ENCODE data around the gene ACTL6B.
"Not testable (repeated sequence)": the region's sequence is repeated elsewhere in the genome, so short reads cannot be mapped to it uniquely, and the experiment has no call there.

Gene ACTL6B

DNA sequence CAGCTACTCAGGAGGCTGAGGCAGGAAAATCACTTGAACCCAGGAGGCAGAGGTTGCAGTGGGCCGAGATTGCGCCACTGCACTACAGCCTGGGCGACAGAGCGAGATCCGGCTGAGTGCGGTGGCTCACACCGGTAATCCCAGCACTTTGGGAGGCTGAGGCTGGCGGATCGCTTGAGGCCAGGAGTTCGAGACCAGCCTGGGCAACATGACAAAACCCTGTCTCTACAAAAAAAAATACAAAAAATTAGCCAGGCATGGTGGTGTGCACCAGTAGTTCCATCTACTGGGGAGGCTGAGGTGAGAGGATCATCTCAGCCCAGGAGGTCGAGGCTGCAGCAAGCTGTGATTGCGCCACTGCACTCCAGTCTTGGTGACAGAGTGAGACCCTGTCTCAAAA lies 12.9 kb upstream of the ACTL6B start:
- H3K27ac Mint-ChIP-seq, result not testable (repeated sequence)
- H3K27me3 Mint-ChIP-seq (ENCODE audit: low read depth), result peaks cover 20% of the 10 kb centered on the region

DNA sequence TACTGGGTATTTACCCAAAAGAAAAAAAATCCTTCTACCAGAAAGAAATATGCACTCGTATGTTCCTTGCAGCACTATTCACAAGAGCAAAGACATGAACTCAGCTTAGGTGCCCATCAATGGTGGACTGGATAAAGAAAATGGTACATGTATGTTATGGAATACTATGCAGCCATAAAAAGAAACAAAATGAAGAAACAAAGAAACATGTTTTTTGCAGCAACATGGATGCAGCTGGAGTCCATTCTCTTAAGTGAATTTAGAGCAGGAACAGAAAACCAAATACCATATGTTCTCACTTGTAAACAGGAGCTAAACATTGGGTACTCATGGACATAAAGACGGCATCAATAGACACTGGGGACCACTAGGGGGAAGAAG lies 11.8 kb upstream of the ACTL6B start:
- Mint-ChIP-seq H3K36me3 (ENCODE audit: low read depth) (no peaks in the 10 kb centered on the region), H3K27ac (no peak overlapping the region), H3K4me1 (ENCODE audit: low read depth) (no peaks in the 10 kb centered on the region), H3K27me3 (ENCODE audit: low read depth) (peaks cover 20% of the 10 kb centered on the region), H3K4me3 (no peak overlapping the region), H3K9me3 (no peaks in the 10 kb centered on the region)
- DNase-seq (ENCODE audit: low spot score), result no peak

More for the DNA sequence above, 12.9 kb upstream of the ACTL6B start:
- H3K36me3 Mint-ChIP-seq (ENCODE audit: low read depth); H3K9me3 Mint-ChIP-seq; H3K4me3 Mint-ChIP-seq; DNase-seq (ENCODE audit: low spot score); H3K4me1 Mint-ChIP-seq (ENCODE audit: low read depth): not testable (repeated sequence)

GRCh38 chr7:100667331-100668068 lies 11.3 kb upstream of the ACTL6B start:
- DNase-seq (ENCODE audit: low spot score), result no peak
- Mint-ChIP-seq H3K9me3 (no peaks in the 10 kb centered on the region), H3K4me1 (ENCODE audit: low read depth) (no peaks in the 10 kb centered on the region), H3K27ac (no peak overlapping the region), H3K4me3 (no peak overlapping the region), H3K36me3 (ENCODE audit: low read depth) (no peaks in the 10 kb centered on the region), H3K27me3 (ENCODE audit: low read depth) (peaks cover 20% of the 10 kb centered on the region)

- Mint-ChIP-seq H3K4me3 (no peak overlapping the region), H3K27ac (no peak overlapping the region), H3K9me3 (no peaks in the 10 kb centered on the region), H3K4me1 (ENCODE audit: low read depth) (no peaks in the 10 kb centered on the region), H3K27me3 (ENCODE audit: low read depth) (peaks cover 14% of the 10 kb centered on the region), H3K36me3 (ENCODE audit: low read depth) (no peaks in the 10 kb centered on the region)
- DNase-seq (ENCODE audit: low spot score), result no peak
These were observed 9.0 kb upstream of the ACTL6B start for GRCh38 chr7:100665168-100665726.

- H3K4me1 Mint-ChIP-seq (ENCODE audit: low read depth); H3K4me3 Mint-ChIP-seq: not testable (repeated sequence)
These were observed 6.0 kb upstream of the ACTL6B start for GRCh38 chr7:100662194-100662776.

DNA sequence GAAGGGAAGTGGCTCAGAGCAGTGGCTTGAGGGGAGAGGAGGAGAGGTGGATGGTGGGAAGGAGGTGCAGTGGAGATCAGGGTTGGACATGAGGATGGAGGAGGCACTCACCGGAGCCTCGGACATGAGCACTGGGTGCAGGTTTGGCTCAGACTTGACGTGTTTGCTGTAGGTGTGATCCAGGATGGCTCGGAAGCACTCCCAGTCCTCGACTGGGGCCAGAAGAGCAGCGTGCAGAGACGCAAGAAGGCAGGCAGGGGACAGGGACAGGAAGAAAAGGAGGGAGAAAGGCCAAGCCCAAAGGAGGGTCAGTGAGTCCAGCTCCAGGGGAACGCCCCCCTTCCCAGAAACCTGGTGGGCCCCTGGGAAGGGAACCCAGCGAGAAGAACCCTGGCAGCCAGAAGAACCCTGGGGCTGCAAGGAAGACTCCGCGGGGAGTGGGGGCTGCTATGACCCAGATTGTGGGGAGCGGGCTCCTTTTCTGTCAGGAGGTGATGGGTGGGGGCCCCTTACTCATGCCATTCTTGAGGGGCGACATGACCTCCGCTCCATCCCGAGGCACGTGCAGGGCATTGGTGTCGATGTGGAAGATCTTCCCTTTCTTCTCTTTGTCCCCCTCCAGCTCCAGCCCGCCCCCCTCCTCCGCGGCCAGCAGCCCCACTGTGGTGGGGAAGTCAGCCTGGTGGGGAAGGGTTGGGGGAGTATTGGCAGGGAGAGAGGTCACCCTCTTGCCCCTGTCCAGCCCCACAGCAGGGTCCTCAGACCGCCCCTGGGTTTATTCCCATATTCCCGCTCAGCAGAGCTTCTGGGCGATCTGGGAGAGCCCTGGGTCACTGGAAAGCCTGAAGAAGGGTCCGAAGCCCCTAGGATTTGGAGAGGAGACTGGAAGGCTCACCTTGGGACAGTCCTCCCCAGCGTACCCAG lies 1.1 kb downstream of the ACTL6B start:
- no peak overlapping the region for H3K27ac Mint-ChIP-seq
- H3K4me1 Mint-ChIP-seq (ENCODE audit: low read depth), result no peaks in the 10 kb centered on the region
- H3K36me3 Mint-ChIP-seq (ENCODE audit: low read depth), result no peaks in the 10 kb centered on the region
- peaks cover 28% of the 10 kb centered on the region for H3K27me3 Mint-ChIP-seq (ENCODE audit: low read depth)
- DNase-seq (ENCODE audit: low spot score), result no peak
- no peak overlapping the region for H3K4me3 Mint-ChIP-seq
- no peaks in the 10 kb centered on the region for H3K9me3 Mint-ChIP-seq

More at GRCh38 chr7:100662194-100662776, 6.0 kb upstream of the ACTL6B start:
- not testable (repeated sequence) for H3K27ac Mint-ChIP-seq; H3K9me3 Mint-ChIP-seq; H3K36me3 Mint-ChIP-seq (ENCODE audit: low read depth); DNase-seq (ENCODE audit: low spot score)
- peaks cover 18% of the 10 kb centered on the region for H3K27me3 Mint-ChIP-seq (ENCODE audit: low read depth)

- no peaks in the 10 kb centered on the region for H3K9me3 Mint-ChIP-seq
- no peak for DNase-seq (ENCODE audit: low spot score)
These were observed 6.3 kb downstream of the ACTL6B start for GRCh38 chr7:100649826-100650565.

GRCh38 chr7:100642534-100642907 lies 13.7 kb downstream of the ACTL6B start:
- Mint-ChIP-seq H3K4me3 (no peak overlapping the region), H3K27me3 (ENCODE audit: low read depth) (peaks cover 8% of the 10 kb centered on the region), H3K9me3 (no peaks in the 10 kb centered on the region), H3K4me1 (ENCODE audit: low read depth) (no peaks in the 10 kb centered on the region), H3K36me3 (ENCODE audit: low read depth) (no peaks in the 10 kb centered on the region), H3K27ac (no peak overlapping the region)
- no peak for DNase-seq (ENCODE audit: low spot score)

More at GRCh38 chr7:100649826-100650565, 6.3 kb downstream of the ACTL6B start:
- Mint-ChIP-seq H3K27me3 (ENCODE audit: low read depth) (peaks cover 16% of the 10 kb centered on the region), H3K36me3 (ENCODE audit: low read depth) (no peaks in the 10 kb centered on the region), H3K27ac (no peak overlapping the region), H3K4me1 (ENCODE audit: low read depth) (no peaks in the 10 kb centered on the region), H3K4me3 (no peak overlapping the region)

GRCh38 chr7:100641860-100642533 lies 14.3 kb downstream of the ACTL6B start:
- Mint-ChIP-seq H3K27ac (no peak overlapping the region), H3K27me3 (ENCODE audit: low read depth) (peaks cover 8% of the 10 kb centered on the region), H3K4me1 (ENCODE audit: low read depth) (no peaks in the 10 kb centered on the region), H3K9me3 (no peaks in the 10 kb centered on the region), H3K4me3 (no peak overlapping the region), H3K36me3 (ENCODE audit: low read depth) (no peaks in the 10 kb centered on the region)
- no peak for DNase-seq (ENCODE audit: low spot score)

DNA sequence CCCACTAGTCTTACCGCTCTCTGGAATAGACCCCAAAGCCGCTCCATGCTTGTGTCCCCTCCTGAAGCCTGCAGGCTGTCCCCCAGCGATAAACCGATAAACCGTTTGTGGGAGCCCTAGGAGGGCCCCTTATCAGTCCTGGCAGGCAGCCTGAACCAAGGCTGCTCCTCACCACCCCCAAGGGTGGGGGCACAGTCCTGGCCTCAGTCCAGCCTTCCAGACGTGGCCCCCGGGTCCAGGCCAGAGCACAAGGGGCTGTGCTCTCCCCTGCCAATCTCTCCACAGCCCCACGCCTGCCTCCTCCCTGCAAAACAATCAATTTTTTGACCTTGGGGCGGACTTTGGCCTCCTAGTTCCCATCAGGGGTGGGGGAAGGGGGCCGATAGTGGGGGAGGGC lies 14.8 kb downstream of the ACTL6B start, which contains the start of gene TFR2:
Gene TFR2, minus strand, starts transcription at position 90 of the 397 bp plus-strand sequence. Its CDS starts 43 bp downstream, at position 47.
- no peak within 1 kb of the TSS for H3K27ac Mint-ChIP-seq
- no peaks in the 10 kb centered on the region for H3K36me3 Mint-ChIP-seq (ENCODE audit: low read depth)
- no peak within 1 kb of the TSS for H3K4me3 Mint-ChIP-seq
- H3K4me1 Mint-ChIP-seq (ENCODE audit: low read depth), result no peaks in the 10 kb centered on the region
- H3K9me3 Mint-ChIP-seq, result no peaks in the 10 kb centered on the region
- peaks cover 8% of the 10 kb centered on the region for H3K27me3 Mint-ChIP-seq (ENCODE audit: low read depth)
- no peak for DNase-seq (ENCODE audit: low spot score)

DNA sequence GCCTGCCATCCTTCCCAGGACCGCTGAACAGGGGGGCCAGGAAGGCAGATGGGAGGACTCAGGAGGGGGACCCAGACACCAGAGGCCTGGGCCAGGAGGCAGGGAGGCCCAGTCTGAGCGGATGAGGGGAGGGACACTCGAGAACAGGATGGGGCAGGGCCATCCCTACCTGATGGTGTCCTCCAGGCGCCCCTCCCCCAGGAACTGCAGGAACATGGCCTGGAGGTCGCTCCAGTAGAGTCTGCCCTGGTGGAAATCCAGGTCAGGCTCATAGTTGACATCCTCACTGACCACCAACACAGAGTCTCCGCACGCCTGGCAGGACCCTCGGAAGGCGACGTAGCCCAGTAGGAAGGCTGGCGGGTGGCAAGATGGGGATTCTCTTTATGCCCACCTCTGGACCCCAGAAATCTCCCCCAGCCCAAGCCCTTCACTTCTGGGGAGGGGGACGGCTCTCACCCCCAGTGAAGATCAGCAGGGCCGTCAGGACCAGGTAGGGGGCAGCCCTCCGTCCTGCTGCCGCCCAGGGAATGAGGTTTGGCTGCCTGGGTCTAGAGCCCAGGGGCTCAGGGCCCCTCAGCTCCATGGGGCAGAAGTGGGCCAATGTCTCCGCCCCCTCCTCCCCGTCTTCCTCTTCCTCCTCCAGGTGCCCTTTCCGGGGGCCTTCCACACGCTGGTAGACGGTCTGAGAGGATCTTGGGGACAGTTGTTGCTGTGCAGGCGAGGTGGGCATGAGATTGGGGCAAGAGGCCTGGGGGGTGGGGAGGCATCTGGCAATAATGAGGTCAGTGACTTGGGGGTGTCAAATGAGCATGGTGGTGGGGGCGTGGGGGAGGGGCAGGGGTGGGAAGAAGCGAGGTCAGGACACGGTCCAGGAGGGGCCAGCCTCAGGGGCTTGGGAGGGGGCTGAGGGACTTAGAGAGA lies 15.5 kb downstream of the ACTL6B start:
- no peaks in the 10 kb centered on the region for H3K4me1 Mint-ChIP-seq (ENCODE audit: low read depth)
- DNase-seq (ENCODE audit: low spot score), result no peak
- no peak overlapping the region for H3K4me3 Mint-ChIP-seq
- H3K27me3 Mint-ChIP-seq (ENCODE audit: low read depth), result peaks cover 5% of the 10 kb centered on the region
- no peaks in the 10 kb centered on the region for H3K36me3 Mint-ChIP-seq (ENCODE audit: low read depth)
- H3K9me3 Mint-ChIP-seq, result no peaks in the 10 kb centered on the region
- H3K27ac Mint-ChIP-seq, result no peak overlapping the region

- H3K27me3 Mint-ChIP-seq (ENCODE audit: low read depth), result peaks cover under 1% of the 10 kb centered on the region
- H3K4me1 Mint-ChIP-seq (ENCODE audit: low read depth), result no peaks in the 10 kb centered on the region
- no peaks in the 10 kb centered on the region for H3K36me3 Mint-ChIP-seq (ENCODE audit: low read depth)
- no peak overlapping the region for H3K27ac Mint-ChIP-seq
- H3K9me3 Mint-ChIP-seq, result no peaks in the 10 kb centered on the region
- no peak overlapping the region for H3K4me3 Mint-ChIP-seq
- no peak for DNase-seq (ENCODE audit: low spot score)
These were observed 16.2 kb downstream of the ACTL6B start for GRCh38 chr7:100639995-100640516.
